RWPE1 (cell line): ENCODE results near the gene CTTNBP2NL.
"Not testable (repeated sequence)": the region's sequence is repeated elsewhere in the genome, so short reads cannot be mapped to it uniquely, and the experiment has no call there.

ENCODE experiments used
- CTCF ChIA-PET: fragments of 350-600 bp; sonication (Branson Sonifier 250); formaldehyde crosslinking; extraction: SDS; loops from one replicate; lab custom pipeline; 2021; lab: Yijun Ruan, JAX
- POLR2A ChIA-PET: fragments of 400-600 bp; formaldehyde crosslinking; extraction: SDS; loops from one replicate; lab custom pipeline; 2020; ENCODE audit warnings: antibody characterized with exemption; ENCODE audit not compliant: low non-redundant PET; lab: Yijun Ruan, JAX
- DNase-seq: peaks from one replicate; pipeline ENCODE4 v3.0.0; 2012; ENCODE audit warnings: low spot score
- H3K27ac ChIP-seq: fragments of 450-650 bp; 2 replicates; pipeline ENCODE4 v1.5.1; 2017
- TF ChIP-seq, protein P1 (sequence below): fragments of 450-650 bp; conservative IDR thresholded peaks from 2 replicates; pipeline ENCODE4 v1.5.1; 2017; ENCODE audit warnings: low read depth, mild to moderate bottlenecking

Gene CTTNBP2NL

DNA sequence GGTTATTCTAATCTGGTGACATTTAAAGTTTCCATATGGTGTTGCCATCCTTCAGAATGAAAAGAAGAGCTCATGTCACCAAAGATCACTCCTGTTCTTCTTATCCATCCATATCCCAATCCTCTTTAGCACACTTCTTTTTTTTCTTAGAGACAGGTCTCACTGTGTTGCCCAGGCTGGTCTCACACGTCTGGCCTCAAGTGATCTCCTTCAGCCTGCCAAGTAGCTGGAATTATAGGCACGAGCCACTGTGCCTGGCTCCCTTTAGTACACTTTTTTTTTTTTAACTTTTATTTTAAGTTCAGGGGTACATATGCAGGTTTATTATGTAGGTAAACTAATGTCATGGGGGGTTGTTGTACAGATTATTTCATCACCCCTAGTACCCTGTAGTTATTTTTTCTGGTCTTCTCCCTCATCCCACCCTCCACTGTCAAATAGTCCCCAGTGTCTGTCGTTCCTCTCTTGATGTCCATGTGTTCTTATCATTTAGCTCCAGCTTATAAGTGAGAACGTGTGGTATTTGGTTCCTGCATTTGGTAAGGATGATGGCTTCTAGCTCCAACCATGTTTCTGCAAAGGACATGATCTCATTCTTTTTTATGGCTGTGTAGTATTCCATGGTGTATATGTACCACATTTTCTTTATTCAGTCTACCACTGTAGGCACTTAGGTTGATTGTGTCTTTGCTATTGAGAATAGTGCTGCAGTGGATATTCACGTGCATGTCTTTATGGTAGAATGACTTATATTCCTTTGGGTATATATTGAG is 40.6 kb downstream of the CTTNBP2NL start:
- H3K27ac ChIP-seq: no peak overlapping the region
- POLR2A ChIA-PET: no interaction called here
- TF ChIP-seq, protein P1, sequence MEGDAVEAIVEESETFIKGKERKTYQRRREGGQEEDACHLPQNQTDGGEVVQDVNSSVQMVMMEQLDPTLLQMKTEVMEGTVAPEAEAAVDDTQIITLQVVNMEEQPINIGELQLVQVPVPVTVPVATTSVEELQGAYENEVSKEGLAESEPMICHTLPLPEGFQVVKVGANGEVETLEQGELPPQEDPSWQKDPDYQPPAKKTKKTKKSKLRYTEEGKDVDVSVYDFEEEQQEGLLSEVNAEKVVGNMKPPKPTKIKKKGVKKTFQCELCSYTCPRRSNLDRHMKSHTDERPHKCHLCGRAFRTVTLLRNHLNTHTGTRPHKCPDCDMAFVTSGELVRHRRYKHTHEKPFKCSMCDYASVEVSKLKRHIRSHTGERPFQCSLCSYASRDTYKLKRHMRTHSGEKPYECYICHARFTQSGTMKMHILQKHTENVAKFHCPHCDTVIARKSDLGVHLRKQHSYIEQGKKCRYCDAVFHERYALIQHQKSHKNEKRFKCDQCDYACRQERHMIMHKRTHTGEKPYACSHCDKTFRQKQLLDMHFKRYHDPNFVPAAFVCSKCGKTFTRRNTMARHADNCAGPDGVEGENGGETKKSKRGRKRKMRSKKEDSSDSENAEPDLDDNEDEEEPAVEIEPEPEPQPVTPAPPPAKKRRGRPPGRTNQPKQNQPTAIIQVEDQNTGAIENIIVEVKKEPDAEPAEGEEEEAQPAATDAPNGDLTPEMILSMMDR: no peak
- CTCF ChIA-PET: no interaction called here
- no peak for DNase-seq

DNA sequence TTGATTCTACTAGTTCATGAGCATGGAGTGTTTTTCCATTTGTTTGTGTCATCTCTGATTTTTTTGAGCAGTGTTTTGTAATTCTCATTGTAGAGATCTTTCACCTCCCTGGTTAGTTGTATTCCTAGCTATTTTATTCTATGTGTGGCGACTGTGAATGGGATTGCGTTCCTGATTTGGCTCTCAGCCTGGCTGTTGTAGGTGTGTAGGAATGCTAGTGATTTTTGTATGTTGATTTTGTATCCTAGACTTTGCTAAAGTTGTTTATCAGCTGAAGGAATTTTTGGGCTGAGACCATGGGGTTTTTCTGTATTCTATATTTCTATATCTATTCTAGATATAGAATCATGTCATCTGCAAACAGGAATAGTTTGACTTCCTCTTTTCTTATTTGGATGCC is 42.1 kb downstream of the CTTNBP2NL start:
- POLR2A ChIA-PET: interaction anchor here (0.6 kb wide), 1 partner anchor 50 kb away, joined by 3 read pairs; no protein-coding TSS in a partner anchor
- DNase-seq, CTCF ChIA-PET: not testable (repeated sequence)

DNA sequence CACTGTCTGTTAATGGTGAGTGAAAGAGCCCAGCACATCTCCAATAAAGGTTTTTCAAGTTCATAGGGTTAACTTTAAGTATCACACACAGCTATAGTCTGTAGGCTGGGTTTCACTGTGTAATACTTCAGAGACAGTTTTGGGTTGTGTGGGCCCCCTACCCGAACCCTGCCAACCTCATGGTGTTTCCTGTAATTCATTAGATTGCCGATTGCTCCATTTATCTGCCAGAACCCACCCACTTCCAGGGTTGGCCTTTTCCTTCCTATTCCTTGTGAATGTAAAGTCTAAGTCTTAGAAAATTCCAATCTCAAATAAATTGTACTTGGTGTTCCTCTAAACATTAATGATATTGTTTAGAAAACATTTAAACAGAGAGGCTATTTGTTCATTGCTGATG is 43.6 kb downstream of the CTTNBP2NL start:
- CTCF ChIA-PET: interaction anchor here (0.6 kb wide), 1 partner anchor 45 kb away, joined by 4 read pairs; no protein-coding TSS in a partner anchor
- no peak overlapping the region for H3K27ac ChIP-seq
- TF ChIP-seq, protein P1: no peak
- POLR2A ChIA-PET: no interaction called here
- no peak for DNase-seq

More for the DNA sequence above, 42.1 kb downstream of the CTTNBP2NL start:
- H3K27ac ChIP-seq: not testable (repeated sequence)

DNA sequence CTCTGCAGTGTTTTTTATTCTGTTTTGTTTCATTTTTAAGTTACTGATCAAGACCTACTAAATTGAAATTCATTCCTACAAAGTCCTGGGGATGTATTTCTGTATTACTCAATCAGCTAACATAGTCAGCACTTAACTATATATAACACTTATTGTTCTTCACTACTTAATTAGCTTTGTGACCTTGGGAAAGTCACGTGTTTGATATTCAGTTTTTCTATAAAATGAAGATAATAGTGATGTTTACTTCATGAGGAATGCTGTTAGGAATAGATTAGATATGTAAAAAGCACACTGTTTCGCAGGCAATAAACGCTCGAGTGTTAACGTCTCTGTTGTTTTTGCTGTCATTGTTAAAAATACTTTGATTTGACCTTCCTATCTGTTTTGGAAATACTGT is 44.6 kb downstream of the CTTNBP2NL start:
- ChIA-PET CTCF (interaction anchor here (0.6 kb wide), 1 partner anchor 16 kb away, joined by 3 read pairs; no protein-coding TSS in a partner anchor), POLR2A (no interaction called here)
- H3K27ac ChIP-seq: no peak overlapping the region
- TF ChIP-seq, protein P1: no peak
- no peak for DNase-seq

DNA sequence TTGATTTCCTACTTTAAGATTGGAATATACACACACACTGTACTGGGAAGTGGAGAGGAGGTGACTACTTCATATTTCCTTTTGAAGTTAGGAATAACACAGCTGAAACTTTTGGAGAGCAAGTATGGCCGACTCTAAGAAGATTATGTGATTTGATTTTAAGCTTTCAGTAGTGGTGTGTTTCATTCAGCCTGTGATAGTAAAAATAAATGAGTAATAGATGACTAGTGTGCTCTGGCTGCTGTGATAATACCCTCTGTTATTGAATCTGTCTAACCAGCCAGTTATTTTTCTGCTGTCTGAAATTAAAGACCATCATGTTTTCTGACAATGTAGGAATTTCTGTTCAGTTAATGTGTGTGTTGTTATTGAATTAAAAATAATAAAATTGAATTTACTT is 48.3 kb downstream of the CTTNBP2NL start:
- ChIA-PET POLR2A (no interaction called here), CTCF (no interaction called here)
- TF ChIP-seq, protein P1: no peak
- H3K27ac ChIP-seq: no peak overlapping the region
- no peak for DNase-seq

DNA sequence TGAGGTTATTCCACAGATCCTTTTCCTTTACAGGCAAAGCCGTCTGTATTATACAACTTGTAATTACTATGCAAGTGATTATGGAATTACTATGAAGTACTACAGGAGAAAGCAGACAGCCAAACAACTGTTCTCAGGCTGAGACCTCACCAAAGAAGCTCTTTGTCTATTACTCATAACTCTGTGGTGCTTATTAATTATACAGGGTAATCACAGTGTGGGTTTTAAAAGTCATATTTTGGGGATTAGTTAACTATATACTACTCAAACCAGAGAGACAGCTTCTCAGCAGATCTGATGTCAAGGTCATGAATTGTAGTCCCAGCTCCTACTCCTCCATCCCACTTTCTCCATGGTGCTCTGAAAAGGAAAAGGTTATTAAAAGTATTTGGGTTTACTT is 49.6 kb downstream of the CTTNBP2NL start:
- POLR2A ChIA-PET: no interaction called here
- TF ChIP-seq, protein P1: no peak
- CTCF ChIA-PET: interaction anchor here (0.9 kb wide), 1 partner anchor 52 kb away, joined by 3 read pairs; no protein-coding TSS in a partner anchor
- no peak for DNase-seq
- H3K27ac ChIP-seq: no peak overlapping the region

DNA sequence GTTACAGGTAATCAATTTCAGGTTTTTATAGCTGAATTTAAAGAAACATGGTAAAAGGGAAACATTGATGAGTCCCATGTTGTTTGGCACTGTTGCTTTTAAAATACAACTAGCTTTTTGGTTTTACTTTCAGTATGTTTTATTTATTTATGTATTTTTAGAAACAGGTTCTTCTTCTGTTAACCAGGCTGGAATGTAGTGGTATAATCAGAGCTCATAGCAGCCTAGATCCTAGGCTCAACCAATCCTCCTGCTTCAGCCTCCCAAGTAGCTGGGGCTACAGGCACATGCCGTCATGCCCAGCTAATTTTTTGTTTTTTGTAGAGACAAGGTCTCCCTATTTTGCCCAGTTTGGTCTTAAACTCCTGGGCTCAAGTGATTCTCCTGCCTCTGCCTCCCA is 50.4 kb downstream of the CTTNBP2NL start:
- ChIA-PET POLR2A (no interaction called here), CTCF (interaction anchor here (0.6 kb wide), 1 partner anchor 154 kb away, joined by 3 read pairs; no protein-coding TSS in a partner anchor)
- DNase-seq: no peak
- TF ChIP-seq, protein P1: no peak
- no peak overlapping the region for H3K27ac ChIP-seq
